ENCODE results near the gene RIMBP2.

RIMBP2 gene

DNA sequence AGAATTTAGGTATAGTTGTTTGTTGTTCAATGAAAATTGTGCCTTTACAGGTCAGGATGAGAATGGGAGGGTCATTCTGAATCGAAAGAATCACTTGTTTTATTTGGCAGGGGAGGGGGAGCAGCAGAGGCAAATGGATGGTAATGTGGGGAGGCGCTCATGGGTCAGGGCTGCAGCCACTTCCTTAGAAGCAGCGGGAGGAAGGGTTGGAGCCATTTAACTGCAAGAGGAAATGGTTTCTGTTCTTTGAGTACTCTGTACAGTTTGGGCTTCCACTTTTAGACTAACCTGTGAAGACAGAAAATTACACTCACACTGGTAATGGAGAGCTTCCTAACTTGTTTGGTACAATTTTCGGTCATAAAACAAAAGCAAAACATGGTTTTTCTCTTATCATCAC, 321.2 kb downstream of the RIMBP2 start:
- DNase-seq, result no peak

DNA sequence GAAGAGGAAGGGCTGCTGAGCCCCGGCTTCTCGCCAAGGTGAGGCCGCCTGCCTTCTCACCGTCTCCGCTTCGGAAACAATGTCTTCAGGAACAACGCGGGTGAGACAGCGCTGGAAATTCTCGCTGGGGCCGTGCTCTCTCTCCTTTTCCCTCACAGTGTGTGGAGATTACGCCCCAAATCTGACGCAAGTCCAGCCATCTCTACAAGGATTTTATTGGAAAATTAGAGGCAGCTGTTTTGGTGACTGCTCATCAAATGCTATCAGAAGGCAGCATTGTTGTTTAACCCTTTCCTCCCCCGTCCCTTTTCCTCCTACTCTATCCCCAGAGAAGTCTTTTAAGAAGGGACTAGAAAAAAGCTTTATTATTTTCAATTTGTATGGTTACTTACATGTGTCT, 324.9 kb downstream of the RIMBP2 start:
- DNase-seq, result no peak

GRCh38 chr12:130385193-130385592, 330.9 kb downstream of the RIMBP2 start:
- DNase-seq, result no peak

GRCh38 chr12:130384234-130384633, 331.9 kb downstream of the RIMBP2 start:
- DNase-seq, result no peak

DNA sequence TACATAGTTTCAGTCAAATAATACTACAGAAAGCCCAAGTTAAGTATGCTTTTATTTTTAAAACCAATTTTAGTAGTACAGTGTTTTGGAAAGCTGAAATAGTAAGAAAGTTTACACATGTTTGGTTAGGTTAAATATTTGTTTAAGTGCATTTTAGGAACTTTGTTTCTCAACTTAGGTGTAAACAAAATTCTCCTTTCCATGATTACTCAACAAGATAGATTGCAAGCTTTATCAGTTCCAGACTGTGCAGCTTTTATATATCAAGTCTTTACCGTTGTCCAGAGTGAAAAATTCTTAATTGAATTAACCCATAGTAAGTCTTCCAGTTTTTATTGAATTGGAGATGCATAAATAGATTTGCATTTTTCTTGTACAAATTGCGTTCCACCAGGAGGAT, 333.3 kb downstream of the RIMBP2 start:
- DNase-seq, result no peak

- DNase-seq, result no peak
Measured at GRCh38 chr12:130375296-130376287, 340.5 kb downstream of the RIMBP2 start.

DNA sequence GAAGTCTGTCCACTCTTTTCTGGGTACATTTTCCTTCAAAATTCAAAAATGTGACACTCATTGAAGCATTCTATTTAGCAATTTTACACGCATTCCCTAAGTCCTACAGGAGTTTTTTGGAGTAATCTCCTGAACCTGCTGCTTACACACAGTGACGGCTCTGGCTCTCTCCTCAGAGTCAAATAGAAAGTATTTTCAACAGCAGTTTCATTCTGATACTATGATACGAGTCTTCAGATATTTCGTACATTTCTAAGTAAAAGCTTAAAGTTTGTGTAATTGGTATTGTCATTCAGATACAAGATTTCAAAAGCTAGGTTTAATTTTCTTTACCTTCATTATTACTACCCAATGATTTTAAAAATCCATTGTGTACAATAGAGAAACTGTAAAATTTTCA, 342.0 kb downstream of the RIMBP2 start:
- no peak for DNase-seq

DNA sequence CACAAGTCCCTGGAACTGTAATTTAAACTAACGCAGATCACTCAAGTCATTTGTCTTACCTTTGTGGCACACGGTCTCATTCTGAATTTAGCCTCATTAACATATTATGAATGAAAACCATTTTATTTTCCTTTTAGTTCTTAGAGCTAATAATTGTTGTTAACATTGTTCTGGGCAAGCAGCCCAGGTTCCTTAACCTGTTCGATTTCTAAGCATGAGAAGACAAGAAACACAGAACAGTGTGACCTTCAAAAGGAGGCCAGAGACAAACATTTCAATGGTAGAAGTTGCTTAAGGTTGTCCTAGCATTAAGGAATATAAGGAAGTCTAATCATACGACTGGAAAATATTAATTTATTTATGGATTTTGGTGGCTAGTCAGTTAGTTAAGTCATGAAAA, 343.2 kb downstream of the RIMBP2 start:
- no peak for DNase-seq

DNA sequence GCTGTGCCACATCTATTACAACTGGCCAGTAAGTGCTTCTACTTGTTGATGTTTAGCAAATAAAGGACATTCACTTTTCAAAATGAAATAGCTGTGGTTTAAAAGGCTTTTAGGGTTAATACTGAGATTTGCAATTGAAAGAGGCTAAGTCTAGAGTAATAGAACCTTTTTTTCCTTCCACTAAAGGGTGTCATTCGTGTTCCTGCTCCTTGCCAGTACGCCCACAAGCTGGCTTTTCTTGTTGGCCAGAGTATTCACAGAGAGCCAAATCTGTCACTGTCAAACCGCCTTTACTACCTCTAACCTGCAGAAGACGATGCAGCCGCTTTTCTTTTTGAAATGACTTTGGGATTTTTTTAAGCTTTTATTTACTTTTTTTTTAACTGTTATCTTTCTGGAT, 344.8 kb downstream of the RIMBP2 start:
- DNase-seq, result no peak

DNA sequence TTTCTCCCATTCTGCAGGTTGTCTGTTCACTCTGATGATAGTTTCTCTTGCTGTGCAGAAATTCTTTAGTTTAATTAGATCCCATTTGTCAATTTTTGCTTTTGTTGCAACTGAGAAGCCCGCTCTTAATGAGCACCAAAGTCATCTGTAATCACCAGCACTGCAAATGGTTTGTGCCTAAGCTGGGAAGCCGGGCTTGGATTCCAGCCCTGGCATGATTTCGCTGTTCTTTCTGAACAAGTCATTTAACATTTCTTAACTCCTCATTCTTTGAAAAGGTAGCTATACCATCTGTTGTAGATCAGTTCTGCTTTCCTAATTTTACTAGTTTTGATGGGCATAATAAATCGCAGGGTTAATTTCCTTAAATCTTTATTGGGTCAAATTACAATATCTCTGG, 346.3 kb downstream of the RIMBP2 start:
- DNase-seq, result no peak

GRCh38 chr12:130367523-130367922, 348.6 kb downstream of the RIMBP2 start:
- no peak for DNase-seq

DNA sequence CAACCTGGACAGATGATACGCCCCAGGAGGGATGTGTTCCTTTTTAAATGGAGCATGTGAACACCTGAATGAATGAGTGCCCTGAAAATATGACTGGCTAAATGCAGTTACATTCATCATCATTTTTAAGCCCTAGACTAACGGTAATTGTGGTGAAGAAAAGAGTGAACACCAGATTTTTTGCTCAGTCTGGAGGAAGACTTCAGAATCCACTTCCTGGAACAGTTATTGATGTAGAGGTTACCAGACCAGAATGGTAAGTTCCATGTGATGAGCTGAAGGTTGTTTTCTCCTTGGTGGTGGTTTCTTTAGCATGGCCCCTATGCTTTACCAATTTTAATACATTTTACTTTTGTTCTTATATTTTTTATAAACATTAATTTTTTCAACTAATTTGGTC, 349.1 kb downstream of the RIMBP2 start:
- no peak for DNase-seq

DNA sequence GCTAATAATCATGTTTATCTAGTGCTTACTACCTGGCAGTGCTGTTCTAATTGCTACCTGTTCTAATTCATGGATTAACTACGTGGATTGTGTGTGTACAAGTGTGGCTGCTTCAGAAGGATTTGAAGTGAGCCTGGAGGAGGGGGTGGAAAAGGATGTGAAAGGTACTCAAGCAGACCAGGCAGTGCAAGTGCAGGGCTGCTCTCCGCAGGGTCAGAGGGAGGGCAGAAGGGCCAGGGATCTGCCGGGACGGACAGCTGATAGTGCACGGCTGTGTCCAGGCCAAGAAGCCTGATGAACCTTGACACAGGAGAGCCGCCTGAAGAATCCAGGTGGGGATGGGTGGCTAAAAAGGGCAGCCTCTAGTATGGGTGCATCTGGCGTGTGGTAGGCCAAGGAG, 349.9 kb downstream of the RIMBP2 start:
- DNase-seq, result no peak

DNA sequence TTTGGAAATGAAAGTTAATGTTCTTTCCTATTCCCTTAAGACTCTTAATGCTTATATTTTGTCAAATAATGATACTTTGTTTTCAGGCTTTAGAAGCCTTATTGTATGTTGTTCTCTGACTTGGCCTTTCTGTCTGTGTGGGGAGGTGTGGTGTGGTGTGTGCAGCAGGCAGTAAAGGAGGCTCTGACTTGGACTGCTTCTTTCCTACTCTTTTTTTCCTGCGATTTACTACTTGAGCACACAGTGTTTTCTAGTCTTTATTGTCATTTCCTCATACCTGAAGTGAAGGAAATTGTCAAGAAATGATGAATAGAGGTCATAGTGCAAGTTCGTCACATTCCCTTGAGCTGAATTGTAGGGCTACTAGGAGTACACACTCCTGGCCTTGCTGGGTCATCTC, 351.5 kb downstream of the RIMBP2 start:
- DNase-seq, result no peak

DNA sequence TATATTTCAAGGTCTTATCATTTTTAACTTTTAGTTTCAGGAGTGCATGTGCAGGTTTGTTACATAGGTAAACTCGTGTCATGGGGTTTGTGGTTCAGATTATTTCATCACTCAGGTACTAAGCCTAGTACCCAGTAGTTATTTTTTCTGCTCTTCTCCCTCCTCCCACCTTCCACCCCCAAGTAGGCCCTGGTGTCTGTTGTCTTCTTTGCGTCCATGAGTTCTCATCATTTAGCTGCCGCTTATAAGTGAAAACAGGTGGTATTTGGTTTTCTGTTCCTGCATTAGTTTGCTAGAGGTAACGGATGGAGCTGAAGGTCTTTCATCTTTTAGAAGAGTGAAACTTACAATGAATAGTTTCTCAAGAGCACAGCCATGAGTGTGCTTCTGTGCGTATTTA, 354.0 kb downstream of the RIMBP2 start:
- DNase-seq, result no peak

- no peak for DNase-seq
Measured at GRCh38 chr12:130357729-130358330, 358.3 kb downstream of the RIMBP2 start.

- no peak for DNase-seq
Measured at GRCh38 chr12:130357241-130357640, 358.9 kb downstream of the RIMBP2 start.

DNA sequence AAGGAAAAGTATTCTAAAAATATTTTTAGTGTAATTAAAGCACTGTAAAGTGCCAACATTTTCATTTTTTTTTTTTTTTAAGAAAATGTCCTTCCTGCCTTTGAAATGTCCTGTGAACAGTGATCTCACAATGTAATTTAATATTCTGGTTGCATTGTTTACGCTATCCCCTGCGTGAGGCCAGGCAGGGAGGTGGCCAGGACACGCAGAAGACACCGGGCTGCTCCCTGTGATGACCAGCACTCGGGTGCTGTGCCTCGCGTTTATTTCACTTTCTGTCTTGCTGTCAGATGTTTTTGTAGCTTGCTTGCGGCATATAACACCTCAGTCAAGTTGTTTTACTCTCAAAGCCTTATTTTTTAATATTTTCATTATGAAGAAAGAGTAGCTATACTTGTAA, 359.9 kb downstream of the RIMBP2 start:
- DNase-seq, result no peak

DNA sequence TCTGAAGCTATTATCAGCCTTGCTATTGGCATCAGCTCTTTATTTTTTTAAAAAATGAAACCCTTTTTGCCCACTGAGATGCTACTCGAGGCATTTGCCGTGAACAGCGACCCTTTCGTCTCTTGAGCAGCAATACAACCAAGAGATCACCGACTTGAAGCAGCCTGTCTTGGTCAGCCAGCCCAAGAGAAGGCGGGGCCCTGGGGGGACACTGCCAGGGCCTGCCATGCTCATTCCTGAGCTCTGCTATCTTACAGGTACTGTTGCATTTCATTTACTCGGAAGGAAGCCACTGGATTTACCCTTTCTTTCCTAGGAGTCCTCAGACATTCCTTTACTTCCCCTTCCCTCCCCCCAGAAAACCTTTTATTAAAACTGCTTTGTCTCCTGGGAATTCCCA, 361.7 kb downstream of the RIMBP2 start:
- DNase-seq, result no peak

DNA sequence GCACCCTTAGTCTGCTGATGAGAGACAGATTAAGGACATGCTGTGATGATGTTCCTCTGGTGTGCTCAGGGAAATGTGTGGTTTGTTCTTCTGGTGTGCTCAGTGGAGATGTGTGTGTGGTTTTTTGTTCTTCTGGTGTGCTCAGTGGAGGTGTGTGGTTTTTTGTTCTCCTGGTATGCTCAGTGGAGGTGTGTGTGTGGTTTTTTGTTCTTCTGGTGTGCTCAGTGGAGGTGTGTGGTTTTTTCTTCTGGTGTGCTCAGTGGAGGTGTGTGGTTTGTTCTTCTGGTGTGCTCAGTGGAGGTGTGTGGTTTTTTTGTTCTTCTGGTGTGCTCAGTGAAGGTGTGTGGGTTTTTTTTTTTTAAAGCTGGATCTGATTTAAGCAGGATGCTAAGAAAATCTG, 363.0 kb downstream of the RIMBP2 start:
- DNase-seq, result no peak

DNA sequence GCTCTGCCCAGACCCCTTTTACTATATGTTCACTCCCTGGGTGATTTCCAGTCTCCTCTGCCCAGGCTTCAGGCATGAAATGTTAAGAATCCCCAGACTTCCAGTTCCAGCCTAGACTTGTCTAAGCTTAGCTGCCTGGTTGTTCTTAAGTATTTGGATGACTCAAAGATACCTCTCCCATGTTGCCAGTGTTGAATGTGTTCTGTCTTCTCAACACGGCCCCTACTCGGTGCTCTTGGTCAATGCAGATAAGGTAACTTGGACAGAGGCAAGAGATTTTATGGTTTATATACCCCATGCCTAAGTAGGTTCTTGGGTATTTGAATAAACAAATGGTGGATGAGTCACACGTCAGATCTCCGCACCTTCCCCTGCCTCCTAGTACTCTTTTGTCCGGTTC, 364.8 kb downstream of the RIMBP2 start:
- DNase-seq, result no peak

- DNase-seq, result no peak
Measured at GRCh38 chr12:130350715-130351114, 365.4 kb downstream of the RIMBP2 start.

GRCh38 chr12:130347588-130347987, 368.5 kb downstream of the RIMBP2 start:
- DNase-seq, result no peak

Data from left hindlimb (tissue), 1 donor.